GM21447 (cell line): ENCODE data around the gene MAT1A.

Experiments
- ATAC-seq: cut with Tn5 transposase; IDR thresholded peaks from one replicate; pipeline ENCODE4 v1.9.1; 2021; ENCODE audit not compliant: unreplicated experiment

Gene MAT1A

DNA sequence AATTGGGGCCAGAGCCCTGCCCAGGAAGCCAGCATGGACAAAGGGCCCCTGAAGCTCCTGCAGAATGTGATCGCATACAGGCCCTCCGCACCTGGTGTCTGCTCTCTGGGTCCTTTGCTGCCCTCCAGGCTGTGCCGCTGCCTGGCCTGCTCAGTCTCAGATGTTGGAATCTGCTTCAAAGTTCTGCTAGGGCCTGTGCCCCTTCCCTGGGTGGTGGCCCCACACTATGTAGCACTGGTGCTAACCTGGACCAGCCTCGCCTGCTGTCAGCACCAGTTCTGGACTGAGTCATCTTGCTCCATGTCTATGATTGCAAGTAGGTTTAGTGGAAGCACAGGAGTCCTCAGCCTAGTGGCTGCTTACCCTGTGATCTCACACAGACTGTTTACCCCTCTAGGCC, 6.3 kb downstream of the MAT1A start:
- no peak for ATAC-seq

DNA sequence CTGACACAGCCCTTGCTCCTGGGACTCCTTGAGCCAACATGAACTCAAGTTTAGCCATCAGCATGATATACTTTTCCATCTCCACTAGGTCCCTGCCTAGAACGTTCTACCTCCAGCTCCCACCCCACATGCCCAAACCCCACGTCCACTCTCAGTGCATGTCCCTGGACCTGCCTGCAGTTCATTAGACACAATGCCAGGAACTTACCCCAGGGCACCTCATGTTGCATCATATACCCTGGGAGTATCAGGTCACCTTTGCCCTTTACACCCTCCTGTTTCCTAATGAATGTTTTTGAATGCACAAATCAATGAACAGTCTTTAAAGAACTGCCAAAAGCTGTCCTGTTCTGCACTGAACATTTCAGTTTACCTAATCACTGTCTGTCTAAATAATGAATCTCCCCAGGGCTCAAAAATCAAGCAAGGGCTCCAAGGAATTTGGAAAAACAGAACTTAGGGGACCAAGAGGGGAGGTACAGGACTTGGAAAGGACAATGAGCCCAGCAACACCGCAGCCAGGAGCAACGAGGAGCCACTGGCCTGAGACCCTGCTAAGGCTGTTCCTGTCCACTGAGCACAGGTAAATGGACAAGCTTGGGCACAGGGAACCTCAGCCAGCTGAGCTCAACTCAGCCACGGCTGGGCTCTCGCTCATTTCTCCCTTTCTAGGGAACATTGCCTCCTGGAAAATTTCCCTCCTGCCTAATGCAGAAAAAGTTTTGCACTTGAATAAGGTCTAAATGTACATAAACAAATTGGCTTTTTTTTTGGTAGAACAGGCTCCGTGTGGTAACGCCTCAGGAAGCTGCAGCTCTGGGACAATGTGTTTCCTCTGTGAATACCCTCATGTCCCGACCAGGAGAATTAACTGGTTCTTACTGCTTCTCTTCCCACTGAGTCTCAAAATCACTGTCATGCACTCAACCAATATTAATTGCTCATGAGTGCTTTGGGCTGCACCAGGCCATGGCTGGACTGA, 7.4 kb downstream of the MAT1A start:
- ATAC-seq, result no peak

DNA sequence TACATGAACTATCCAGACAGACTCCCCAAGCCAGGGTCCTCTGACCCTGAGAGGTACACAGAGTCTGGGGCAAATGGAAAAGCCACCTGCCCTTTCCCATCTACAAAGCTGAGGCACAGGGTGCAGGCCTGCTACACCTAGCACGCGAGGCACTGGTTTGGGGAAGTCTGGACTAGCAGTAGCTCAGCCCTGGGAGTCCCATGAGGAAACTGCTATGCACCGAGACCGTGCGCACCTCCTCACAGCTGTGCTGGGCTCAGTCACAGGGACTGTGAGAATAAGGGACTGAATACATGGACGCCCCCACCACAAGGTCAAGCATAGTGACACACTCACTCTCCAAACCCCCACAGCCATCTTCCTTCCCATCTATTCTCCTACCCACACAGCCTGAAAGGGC, 8.2 kb downstream of the MAT1A start:
- ATAC-seq, result no peak

DNA sequence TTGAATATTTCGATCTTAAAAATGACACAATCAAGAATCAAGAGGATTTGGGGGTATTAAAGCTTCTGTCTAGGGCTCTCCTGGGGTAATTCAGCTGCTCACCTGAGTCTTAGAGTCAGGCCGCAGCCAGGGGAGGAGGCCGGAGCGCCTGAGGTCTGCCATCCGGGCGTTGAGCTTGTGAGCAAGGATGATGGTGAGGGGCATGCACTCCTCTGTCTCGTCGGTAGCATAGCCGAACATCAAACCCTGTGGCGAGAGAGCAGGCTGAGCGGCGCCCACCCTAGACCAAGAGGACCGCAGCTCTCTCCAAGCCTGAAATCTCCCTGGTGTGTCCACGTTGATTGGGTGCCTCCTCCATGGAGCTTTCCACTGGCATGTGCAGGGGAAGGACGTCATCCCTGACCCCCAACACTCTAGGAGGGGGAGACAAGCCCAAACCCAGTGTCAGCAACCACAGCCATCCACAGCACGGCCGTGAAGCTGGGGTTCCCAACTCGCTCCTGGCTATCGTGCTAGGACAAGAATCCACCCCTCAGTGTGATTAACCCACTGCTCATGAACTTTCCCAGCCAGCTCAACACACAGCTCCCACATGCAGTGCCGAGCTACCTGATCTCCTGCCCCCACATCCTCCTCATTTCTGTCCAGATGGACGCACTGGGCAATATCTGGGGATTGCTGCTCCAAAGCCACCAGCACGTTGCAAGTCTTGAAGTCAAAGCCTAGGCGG, 9.2 kb downstream of the MAT1A start:
- ATAC-seq, result no peak

DNA sequence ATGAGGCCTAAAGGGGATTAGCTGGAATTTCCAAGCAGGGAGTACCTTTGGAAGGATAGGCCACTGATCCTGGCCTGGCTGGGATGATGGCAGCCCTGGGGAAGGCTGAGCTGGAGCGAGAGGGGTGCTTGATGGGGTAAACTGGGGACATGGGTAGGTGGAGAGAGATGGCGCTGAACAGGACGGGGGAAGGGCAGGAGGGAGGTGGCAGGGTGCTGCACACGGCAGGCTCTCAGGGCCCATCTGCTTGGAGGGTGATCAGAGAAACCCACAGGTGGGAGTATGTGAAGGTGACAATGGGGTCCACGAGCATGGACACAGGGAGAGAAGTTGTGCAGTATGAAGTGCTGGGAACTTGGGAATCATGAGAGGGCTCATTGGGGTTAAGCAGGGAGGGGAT, 10.3 kb downstream of the MAT1A start:
- no peak for ATAC-seq

DNA sequence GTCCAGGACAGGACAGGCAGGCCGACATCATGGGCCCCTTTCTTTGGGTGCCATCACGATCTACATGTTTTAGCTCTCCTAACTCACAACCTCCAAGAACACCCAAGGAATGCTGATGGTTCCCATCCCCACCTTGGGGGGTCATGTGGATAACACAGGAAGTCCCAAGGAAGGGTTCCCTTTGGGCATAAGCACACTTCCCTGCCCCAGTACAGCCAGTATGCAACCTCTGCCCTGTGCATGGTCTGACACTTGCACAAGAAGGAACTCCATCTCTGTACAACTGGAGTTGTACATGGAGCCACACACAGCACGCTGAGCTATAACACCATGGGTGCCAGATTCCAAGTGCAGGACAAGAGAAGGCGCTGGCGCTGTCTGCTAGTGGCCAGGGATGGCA, 11.0 kb downstream of the MAT1A start:
- ATAC-seq, result no peak

DNA sequence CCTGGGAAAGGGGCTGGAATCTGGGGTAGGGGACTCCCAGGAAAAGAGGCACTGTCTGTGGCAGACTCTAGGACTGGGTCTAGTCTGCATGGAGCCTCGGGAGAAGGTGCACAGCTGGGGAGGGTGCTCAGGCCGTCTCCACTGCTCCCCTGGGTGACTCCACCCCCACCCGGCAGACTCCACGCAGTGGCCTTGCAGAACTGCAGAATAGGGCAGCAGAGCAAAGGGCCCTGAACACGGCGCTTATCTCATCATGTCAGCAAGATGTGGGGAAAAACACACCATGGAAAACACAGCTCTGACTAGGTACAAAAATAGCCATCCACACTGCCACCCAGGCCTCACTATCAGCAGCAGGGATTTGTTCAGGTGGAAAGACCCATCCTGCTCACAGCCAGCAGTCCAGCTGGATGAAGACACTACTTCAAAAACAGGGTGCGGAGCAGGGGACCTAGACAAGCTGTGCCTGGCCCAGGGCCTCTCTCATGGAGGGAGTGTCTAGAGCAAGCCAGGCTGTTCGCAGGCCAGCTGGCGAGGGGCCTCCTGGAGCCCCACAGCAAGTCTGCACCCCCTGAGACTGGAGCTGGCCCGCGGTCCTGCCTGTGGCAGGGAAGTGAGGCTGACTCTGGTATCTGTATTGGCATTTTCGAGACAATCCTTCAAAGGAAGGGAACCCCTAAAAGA, 11.7 kb downstream of the MAT1A start:
- ATAC-seq, result no peak

DNA sequence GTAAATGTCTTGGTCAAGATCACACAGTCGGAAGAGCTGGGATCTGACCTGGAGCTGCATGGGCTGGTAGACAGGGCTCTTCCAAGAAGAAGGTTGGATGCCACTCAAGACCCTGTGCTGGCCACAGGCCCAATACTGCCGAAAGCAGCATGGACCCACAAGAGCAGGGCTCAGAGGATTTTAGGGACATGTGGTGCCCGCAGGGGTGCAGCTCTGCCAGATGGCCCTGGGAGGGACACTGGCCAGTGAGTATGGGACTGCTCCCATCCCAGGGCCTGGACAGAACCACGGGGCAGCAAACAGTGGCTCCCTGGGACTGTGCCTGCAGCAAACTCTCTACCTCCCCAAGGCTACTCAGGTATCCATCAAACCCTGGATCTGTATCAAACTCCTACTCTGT, 12.4 kb downstream of the MAT1A start:
- ATAC-seq, result no peak

DNA sequence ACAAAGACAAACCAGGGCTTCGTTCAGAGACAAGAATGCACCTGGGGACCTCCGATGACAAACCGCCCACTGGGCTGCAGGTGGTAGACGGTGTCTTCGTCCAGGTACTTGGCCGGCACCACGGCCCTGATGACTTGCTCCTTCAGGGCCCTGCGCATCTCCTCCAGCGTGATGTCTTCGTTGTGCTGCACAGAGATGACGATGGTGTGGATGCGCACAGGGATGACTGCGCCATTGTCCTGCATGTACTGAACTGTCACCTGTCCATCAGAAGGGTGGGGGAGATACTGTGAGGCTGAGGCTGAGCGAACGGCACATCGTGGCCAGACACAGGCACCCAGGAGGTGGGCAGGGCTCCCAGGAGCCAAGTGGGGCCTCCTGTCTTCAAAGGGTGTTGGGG, 13.1 kb downstream of the MAT1A start:
- ATAC-seq, result no peak

DNA sequence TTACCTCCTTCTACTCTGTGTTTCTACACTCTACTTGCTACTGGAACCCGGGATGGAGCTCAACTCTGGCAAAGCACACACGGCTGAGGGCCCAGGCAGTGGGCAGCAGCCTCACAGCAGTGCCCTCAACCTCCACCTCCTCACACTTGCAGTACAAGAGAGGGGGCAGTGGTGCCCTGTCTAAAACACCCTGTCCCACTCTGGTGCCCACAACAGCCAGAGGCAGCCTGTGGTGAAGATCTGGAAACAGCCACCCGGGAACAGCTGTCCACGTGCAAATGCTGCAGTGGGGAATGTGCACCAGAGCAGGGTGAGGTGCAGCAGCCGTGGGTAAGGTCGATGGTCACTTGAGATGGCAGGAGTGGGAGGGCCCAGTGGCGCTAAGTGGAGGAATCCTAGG, 13.7 kb downstream of the MAT1A start:
- ATAC-seq, result no peak

DNA sequence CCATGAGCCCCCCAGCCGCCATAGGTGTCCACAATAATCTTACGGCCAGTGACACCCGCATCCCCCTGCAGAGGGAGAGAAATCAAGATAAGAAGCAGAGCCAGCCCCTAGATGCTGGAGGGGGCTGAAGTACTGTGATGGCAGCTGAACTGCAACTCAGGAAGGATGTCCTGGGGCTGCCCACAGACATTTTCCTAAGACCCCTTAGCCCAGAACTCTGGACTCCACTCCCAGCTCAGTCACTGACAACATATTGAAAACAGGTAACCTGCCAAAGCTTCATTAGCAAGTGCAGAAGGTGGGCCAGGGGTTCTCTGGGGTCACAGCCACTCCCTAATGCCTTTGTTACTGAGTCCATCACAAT, 14.3 kb downstream of the MAT1A start:
- no peak for ATAC-seq

DNA sequence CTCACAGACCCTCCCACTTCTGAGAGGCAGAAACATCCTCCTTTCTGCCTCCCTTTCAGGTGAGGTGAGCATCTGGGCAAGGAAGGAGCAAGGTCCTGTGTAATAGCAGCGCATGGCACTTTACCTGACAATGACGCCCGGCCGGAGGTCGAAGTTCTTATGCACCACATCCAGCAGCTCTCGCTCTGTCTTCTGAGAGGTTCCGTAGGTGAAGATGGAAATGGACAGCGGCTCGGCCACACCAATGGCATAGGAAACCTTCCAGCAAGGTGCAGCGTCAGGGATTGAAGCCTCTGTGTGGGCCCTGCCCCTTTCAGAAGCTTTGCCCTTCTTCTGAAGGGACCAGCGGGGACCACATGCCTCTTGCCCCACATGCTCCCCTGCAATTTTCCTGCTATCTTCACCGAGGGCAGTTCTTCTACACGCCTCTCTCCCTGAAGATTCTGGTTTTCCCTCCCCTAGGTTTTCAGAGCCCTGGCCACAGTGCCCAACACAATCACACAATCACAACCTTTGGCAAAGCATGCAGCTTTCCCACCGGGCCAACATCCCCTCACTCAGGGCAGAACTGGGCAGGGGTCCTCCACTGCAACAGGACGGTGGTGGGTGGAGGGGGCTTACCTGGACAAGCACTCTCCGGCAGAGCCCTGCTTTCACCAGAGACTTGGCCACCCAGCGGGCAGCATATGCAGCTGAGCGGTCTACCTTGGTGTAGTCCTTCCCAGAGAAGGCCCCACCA, 14.9 kb downstream of the MAT1A start:
- no peak for ATAC-seq

DNA sequence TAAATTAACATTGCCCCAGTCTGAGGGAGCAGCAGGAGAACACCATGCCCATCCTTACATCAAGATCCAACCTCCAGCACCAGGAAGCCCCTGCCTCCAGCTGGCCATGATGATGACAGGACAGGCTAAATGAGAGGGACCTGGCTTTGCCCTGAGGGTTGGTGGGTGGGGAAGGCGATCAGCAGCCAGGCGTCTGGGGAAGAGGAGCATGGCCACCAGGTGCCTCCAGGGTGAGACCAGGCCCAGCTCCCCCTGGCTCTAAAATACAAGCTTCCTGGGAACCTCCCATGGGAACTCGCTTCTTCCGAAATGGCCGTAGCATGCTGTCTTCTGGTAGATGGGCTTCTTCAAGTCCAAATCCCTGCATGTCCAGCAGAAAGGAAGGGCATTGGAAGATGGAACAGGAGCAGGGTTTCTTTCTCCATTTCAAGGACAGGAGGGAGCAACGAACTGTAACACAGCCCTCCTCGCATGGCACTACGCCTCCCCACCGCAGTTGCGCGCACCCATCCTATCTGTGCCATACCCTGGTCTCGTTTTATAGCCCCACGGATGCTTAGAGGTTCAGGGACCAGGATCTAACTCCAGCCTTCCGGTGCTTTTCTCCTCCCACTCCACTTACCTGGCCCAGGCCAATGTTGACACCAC, 15.8 kb downstream of the MAT1A start:
- no peak for ATAC-seq

DNA sequence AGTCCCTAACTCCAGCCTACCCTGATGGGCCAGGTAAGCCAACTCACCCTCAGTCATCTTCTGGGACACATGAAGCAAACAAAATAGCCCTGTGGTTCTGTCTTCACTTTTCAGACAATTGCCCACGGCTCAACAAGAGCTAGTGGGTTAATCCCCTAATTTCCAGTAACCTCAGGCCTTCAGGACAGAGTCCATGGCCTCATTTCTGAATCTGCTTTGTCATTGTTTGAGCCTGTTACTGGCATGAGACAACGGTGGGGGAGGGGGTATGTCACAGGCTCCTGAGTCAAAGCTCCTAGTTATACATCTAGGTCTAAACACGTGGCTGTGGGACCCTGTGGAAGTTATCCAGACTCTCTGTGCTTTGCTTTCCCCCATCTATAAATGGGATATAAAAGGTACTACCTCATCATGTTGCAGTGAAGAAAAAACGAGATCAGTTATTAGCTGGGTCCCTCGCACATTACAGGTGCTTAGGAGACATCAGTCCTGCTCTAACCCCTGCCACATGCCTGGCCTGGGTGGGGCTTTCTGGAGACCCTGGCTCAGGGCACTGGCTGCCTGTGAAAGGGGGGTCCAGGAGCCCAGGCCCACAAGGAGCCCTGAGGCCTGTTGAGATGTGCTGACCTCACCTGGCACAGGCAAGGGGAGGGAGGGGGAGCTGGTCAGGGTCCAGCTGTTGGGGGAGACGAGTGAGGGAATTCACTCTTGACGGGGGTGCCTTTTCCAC, 16.5 kb downstream of the MAT1A start:
- ATAC-seq, result no peak

DNA sequence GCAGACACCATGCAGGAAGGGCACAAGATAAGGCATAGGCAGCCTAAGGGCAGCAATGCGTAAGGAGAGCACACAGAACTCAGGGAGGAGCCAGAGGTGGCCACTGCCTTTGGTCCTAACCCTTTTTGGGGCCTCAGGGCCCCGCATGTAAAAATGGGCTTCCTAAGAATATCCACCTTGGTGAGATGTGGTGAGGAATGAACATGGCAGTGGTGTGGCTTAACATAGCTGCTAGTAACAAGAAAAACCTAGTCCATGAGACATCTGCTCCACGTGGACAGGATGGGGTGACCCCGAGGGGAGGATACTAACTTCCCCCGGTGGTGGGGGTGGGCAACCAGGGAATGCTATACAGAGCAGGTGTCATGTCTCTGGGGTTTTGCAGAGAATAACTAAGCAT, 18.0 kb downstream of the MAT1A start:
- ATAC-seq, result no peak

DNA sequence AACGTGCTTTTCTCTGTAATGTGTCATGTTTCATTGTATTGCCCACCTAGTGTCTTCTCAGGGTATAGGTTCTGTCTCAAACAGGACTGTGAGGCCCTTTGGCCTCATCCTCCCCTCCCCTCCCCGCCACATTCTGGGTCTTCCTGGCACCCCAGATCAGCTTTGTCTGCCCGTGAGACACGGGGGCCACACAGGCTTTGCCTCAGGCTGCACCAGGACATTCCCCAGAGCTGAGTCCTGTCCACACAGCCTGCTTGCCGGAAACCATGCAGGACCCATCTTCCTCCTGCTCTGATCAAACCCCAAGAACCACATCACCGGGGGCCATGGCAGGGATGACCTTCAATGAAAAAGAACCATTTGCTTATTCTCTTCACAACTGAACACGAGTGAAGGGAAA, 18.6 kb downstream of the MAT1A start:
- ATAC-seq, result no peak

DNA sequence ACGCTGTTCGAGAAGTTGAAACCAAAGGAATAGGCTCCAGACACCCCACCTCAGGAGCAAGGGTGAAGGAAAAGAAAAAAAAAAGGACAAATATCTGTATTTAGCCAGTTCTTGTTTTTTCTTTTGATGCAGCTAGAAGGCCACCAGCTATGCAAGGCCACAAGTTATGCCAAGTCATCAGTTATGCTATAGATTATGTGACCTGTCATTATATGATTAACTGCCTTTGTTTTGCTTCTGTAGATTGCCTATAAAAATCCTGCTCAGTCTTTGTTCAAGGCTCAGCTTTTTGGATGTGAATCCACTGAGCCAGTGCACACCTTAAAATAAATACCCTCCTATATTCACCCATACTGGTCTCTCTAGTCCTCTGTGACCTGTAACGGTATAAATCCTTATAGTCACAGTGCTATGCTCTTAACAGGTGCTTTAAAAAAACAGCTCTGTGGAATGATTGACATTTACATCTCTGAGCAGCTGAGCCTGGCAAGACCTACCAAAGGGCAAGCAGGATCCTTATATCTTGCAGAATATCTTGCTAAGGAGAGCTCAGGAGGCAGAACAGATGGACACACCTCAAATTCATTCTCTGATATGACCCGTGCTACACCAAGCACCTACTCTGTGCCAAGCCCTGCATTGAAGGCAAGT, 20.4 kb downstream of the MAT1A start:
- ATAC-seq, result no peak

DNA sequence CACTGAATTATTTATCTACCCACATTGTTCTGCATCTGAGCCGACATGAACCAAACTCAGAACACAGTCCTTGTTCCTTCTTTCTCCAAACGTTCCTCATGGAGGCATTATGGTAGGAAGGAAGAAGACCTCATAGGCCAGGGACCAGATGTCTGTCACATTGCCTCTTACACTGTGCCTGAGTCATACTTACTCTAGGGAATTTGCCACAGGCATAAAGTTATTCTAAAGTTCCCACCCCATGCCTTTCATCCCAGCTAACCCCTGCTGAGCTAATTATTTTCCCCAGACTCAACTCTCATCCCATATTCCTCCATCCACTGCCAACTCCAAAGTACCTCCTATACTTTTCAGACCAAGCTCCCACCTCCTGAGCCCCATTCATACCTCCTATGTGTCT, 21.2 kb downstream of the MAT1A start:
- ATAC-seq, result no peak

DNA sequence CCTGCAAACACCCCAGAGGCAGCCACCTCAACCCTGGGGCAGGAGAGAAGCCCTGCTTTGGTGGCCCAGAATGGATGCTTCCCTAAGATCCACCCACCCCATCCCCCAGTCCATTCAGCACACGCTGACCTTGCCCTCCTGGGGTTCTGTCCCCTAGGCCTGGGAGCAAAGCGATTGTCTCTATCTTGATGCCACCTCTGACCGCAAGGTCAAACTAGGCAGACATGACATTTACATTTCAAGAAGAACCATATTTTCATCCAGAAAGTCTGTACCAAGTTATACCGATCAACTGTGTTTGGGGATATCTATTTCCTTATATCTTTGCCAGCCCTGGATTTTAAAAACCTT, 23.0 kb downstream of the MAT1A start:
- ATAC-seq, result no peak
